Measurements from ENCODE around the gene SPIRE2.
A peak's percentile ranks its signal among the peaks of the same experiment; 100 is the strongest.
"Not testable (repeated sequence)": the region's sequence is repeated elsewhere in the genome, so short reads cannot be mapped to it uniquely, and the experiment has no call there.

Gene SPIRE2

GRCh38 chr16:89869911-89870310 is 41.6 kb downstream of the SPIRE2 start:
- DNase-seq (ENCODE audit: low spot score), result no peak

- no peak for DNase-seq (ENCODE audit: low spot score)
These were observed 42.2 kb downstream of the SPIRE2 start for GRCh38 chr16:89870440-89870839.

GRCh38 chr16:89871895-89872294 is 43.6 kb downstream of the SPIRE2 start:
- DNase-seq (ENCODE audit: low spot score), result no peak

GRCh38 chr16:89873109-89873971 is 45.1 kb downstream of the SPIRE2 start, which contains the start of gene TCF25:
TCF25 (plus strand) TSS chr16:89873592; CDS start chr16:89873668, 76 bp downstream.
- DNase-seq (ENCODE audit: low spot score), result peak; percentile 87

GRCh38 chr16:89873972-89874689 is 45.9 kb downstream of the SPIRE2 start:
- peak; percentile 95 for DNase-seq (ENCODE audit: low spot score)

GRCh38 chr16:89879123-89879522 is 50.8 kb downstream of the SPIRE2 start:
- DNase-seq (ENCODE audit: low spot score), result not testable (repeated sequence)

GRCh38 chr16:89880477-89881367 is 52.4 kb downstream of the SPIRE2 start:
- DNase-seq (ENCODE audit: low spot score), result no peak

GRCh38 chr16:89881368-89881730 is 53.1 kb downstream of the SPIRE2 start:
- no peak for DNase-seq (ENCODE audit: low spot score)

- no peak for DNase-seq (ENCODE audit: low spot score)
These were observed 55.2 kb downstream of the SPIRE2 start for GRCh38 chr16:89883346-89884040.

GRCh38 chr16:89884041-89884421 is 55.8 kb downstream of the SPIRE2 start:
- no peak for DNase-seq (ENCODE audit: low spot score)

GRCh38 chr16:89887243-89887642 is 59.0 kb downstream of the SPIRE2 start:
- DNase-seq (ENCODE audit: low spot score), result no peak

GRCh38 chr16:89890200-89890599 is 61.9 kb downstream of the SPIRE2 start:
- no peak for DNase-seq (ENCODE audit: low spot score)

GRCh38 chr16:89890886-89891657 is 62.8 kb downstream of the SPIRE2 start:
- no peak for DNase-seq (ENCODE audit: low spot score)

- DNase-seq (ENCODE audit: low spot score), result no peak
These were observed 63.9 kb downstream of the SPIRE2 start for GRCh38 chr16:89892055-89892630.

GRCh38 chr16:89892635-89893034 is 64.4 kb downstream of the SPIRE2 start:
- DNase-seq (ENCODE audit: low spot score), result no peak

GRCh38 chr16:89893642-89894548 is 65.6 kb downstream of the SPIRE2 start:
- no peak for DNase-seq (ENCODE audit: low spot score)

GRCh38 chr16:89895482-89896250 is 67.4 kb downstream of the SPIRE2 start:
- DNase-seq (ENCODE audit: low spot score), result no peak

- DNase-seq (ENCODE audit: low spot score), result no peak
These were observed 68.9 kb downstream of the SPIRE2 start for GRCh38 chr16:89897204-89897603.

All from kidney tubule cell (primary cell).